Measurements from ENCODE around the gene ENTPD6.

Gene ENTPD6

DNA sequence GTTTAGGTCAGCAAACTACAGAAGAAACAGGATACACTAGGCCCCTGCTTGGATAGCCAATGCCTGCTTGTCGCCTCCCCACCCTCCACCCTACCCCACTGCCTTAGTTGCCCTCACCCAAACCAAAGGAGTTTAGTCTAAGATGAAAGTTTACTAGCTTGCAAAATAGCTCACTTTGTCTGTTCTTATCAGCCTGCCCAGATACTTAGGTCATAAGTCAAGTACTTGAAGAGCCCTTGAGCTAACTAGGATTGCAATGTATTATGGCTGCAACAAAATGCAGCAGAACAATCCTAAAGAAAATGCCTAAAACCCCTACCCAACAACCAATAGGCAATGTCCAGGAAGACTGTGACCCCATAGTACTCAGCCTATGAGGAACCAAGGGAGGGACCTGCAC lies 7.3 kb upstream of the ENTPD6 start:
- TF ChIP-seq, protein P1, sequence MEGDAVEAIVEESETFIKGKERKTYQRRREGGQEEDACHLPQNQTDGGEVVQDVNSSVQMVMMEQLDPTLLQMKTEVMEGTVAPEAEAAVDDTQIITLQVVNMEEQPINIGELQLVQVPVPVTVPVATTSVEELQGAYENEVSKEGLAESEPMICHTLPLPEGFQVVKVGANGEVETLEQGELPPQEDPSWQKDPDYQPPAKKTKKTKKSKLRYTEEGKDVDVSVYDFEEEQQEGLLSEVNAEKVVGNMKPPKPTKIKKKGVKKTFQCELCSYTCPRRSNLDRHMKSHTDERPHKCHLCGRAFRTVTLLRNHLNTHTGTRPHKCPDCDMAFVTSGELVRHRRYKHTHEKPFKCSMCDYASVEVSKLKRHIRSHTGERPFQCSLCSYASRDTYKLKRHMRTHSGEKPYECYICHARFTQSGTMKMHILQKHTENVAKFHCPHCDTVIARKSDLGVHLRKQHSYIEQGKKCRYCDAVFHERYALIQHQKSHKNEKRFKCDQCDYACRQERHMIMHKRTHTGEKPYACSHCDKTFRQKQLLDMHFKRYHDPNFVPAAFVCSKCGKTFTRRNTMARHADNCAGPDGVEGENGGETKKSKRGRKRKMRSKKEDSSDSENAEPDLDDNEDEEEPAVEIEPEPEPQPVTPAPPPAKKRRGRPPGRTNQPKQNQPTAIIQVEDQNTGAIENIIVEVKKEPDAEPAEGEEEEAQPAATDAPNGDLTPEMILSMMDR (IDR thresholded peaks at IDR 0.05; ENCODE audit: low read depth, low read length, missing control alignments) = no peak
- no peak for DNase-seq (ENCODE audit: extremely low read depth, low read depth)
- H3K4me3 ChIP-seq (replicated peaks; ENCODE audit: low read depth, low read length) = no peak overlapping the region

DNA sequence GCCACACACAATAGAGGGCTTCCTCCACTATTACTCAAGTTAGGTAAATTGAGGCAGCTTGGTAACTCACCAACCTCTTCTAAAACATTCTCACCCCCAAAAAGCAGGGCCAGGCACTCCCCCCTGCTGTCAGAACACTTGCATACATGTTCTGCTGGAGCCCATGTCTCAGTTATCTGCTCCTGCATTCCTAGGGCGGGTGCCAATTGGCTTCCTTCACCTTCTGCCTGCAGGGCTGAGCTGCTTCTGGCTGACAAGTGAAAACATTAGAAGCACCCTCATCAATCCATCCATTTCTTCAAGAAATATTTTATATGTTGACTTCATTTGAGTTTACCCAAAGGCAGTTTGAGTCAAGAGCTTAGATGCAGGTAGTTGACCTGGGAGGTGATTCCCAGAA lies 4.5 kb upstream of the ENTPD6 start:
- TF ChIP-seq, protein P1 (IDR thresholded peaks at IDR 0.05; ENCODE audit: low read depth, low read length, missing control alignments) = no peak
- DNase-seq (ENCODE audit: extremely low read depth, low read depth) = no peak
- no peak overlapping the region for H3K4me3 ChIP-seq (replicated peaks; ENCODE audit: low read depth, low read length)

DNA sequence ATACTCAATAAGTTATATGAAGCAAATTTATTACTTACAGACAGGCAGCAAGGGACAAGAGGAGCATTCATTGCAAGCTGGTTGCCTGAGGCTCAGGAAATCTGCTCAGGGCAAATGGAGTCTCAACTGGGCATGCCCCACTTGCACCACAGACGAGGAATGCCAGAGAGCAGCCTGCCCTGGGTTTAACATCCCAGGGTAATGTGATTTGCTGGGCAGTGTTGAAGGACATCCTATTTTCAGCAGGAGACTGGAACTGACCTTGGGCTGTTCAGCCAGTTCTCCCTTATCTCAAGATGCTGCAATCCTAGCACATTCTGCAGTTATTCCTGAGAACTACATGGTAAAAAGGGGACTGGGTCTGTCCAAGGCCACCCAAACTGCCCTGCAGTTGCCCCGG lies 3.8 kb upstream of the ENTPD6 start:
- TF ChIP-seq, protein P1 (IDR thresholded peaks at IDR 0.05; ENCODE audit: low read depth, low read length, missing control alignments) = no peak
- H3K4me3 ChIP-seq (replicated peaks; ENCODE audit: low read depth, low read length) = no peak overlapping the region
- no peak for DNase-seq (ENCODE audit: extremely low read depth, low read depth)

DNA sequence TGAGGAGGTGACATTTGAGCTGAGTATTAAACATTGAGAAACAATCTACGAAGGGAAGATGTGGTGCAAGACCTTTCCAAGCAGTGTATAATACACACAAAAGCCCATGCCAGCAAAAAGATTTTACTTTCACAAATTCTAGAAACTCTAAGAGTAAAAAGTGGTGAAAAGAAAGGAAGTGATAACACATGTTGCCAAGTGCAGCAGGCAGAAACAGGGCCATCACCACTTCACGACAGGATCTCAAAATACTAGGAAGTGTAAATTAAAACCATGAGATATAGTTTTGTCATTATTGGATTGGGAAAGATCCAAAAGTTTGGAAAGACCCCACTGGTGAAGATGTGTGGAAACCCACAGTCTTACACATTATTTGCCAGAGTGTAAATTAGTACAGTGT lies 1.7 kb upstream of the ENTPD6 start:
- no peak for DNase-seq (ENCODE audit: extremely low read depth, low read depth)
- H3K4me3 ChIP-seq (replicated peaks; ENCODE audit: low read depth, low read length) = no peak overlapping the region
- TF ChIP-seq, protein P1 (IDR thresholded peaks at IDR 0.05; ENCODE audit: low read depth, low read length, missing control alignments) = no peak

DNA sequence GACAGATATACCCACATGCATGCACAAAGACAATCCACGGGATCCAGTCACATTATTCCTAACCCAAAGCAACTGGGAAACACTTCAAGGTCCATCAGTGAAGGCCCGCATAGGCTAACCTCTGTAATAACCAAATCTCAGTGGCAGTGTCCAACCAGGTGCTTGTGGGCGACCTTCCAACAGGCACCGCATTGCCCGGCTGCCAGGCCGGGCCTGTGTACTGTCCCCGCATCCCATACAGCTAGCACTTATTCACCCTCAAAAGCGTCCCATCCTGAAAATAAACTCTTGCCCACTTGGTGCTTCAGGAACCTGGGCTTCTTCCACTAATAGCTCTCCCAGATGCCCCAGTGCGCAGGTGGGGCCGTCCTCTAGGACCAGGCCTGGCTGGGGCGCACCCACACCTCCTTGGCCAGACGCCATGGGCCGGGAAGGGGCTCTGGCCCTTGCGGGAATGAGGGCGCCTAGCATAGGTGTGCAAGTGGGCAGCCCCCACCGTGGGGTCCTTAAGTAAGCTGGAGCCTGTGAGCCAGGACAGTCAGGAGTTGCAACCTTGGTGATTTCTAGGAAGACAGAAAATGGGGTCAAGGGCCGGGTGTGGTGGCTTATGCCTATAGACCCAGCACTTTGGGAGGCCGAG lies 1.1 kb upstream of the ENTPD6 start:
- H3K4me3 ChIP-seq (replicated peaks; ENCODE audit: low read depth, low read length) = no peak overlapping the region
- no peak for DNase-seq (ENCODE audit: extremely low read depth, low read depth)
- TF ChIP-seq, protein P1 (IDR thresholded peaks at IDR 0.05; ENCODE audit: low read depth, low read length, missing control alignments) = no peak

DNA sequence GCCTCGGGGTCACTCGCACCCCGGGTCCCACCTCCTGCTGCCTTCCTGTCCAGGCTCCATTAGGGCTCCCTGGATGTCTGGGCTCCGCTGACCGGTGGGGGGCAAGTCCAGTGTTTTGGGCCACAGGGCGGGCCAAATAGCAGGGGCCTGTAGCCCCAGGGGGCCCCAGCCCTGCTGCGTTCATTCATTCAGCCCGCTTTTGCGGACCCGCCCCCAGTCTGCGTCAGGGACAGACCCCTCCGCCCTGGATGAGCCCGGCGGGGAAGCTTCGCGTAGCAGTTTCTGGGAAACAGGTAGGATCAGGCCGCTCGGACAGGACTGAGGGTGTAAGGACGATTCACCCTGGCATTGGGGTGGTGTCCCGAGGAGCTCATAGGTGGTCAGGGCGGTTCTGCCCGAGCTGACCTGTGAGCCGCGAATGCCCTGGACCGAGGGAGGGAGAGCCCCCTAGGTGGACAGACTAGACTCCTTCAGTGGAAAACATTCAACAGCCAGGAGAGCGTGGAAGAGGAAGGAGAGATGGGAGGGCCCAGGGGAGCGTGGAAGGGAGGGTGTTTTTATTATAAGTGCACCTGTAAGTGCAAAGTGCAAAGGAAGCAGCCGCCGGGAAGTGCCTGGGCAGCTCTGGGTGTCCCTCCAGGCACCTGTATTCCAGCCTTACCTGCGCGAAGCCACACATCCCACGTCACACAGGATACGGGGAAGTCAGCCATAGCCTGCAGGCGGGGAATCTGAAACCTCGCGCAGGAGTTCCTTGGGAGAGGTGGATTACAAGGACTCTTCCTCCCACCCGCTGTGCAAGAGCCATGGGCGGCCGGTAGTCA lies 662 bp downstream of the ENTPD6 start:
- TF ChIP-seq, protein P1 (IDR thresholded peaks at IDR 0.05; ENCODE audit: low read depth, low read length, missing control alignments) = no peak
- no peak for DNase-seq (ENCODE audit: extremely low read depth, low read depth)
- H3K4me3 ChIP-seq (replicated peaks; ENCODE audit: low read depth, low read length) = peak overlapping the region; percentile 98
